GM19395 (cell line): ENCODE measurements around the gene IP6K1.
A peak's percentile ranks its signal among the peaks of the same experiment; 100 is the strongest.

Experiments used
- ATAC-seq: cut with Tn5 transposase; IDR thresholded peaks from one replicate; pipeline ENCODE4 v1.9.1; 2021; ENCODE audit warnings: mild to moderate bottlenecking, moderate library complexity; ENCODE audit not compliant: unreplicated experiment

IP6K1 gene

DNA sequence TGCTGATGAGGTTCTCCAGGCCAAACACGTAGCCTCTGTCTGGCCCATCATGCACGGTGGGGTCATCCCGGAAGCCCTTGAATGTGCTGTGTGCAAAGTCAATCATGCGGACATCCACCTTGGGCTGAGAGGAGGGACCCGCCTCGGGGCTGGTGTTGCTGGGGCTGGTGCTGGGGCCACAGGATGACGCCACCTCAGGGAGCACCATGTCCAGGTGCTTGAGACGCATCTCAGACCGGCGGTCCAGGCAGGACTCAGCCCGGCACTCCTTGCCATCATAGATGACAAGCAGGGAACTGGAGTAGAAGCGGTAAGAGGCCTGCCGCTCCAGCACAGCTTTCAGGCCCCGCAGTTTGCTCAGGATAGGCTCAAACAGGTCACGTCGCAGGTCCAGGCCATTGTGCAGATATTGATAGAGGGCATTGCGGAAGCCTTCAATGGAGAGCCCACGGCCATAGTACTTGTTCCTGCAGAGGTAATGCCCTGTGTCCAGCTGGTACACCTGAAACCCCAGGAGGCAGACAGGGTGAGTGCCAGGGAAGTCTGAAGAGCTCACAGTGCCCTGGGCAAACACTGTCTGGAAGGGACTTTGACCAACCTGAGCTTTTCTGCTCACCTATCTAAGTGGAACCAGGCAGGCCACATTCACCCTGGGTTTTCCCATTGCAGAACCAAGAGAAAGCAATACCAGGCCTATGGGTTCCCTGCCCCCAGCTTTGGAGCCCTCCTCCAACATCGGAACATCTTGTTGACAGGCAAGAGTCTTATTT lies 59.0 kb downstream of the IP6K1 start:
- ATAC-seq: no peak

DNA sequence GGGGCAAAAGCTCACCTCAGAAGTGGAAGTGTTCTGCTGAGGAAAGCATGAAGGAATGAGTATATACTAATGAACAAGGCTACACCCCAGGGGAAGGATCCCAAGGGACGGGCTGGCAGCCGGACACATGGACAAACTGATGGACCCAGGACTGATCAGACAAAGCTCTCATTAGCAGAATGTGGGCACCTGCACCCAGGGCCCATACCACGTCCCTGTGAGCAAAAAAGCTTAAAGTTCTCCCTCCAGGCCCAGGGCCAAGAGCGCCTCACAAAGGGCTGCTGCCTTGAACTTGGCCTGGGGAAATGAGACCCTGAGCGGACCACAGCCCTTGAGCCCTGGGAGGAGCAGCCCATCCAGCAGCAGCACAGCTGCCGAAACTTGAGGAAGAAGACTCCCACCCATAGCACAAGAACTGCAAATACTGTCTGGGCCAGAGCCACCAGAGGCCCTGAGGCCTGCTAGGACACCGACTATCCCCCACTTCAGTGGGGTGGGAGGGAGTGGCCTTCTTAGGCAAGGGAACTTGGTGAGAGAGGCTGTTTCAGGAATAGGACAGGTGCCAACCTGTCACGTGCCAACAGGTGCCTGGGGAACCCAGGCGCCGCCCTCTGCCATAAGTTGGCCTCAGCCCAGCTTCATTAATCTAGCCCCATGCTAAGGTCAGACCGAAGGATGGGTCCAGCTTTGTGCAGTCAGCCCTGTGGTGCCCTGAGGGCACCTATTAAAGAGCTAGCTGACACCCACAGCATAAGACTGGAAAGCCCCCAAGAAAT lies 60.2 kb downstream of the IP6K1 start:
- no peak for ATAC-seq

DNA sequence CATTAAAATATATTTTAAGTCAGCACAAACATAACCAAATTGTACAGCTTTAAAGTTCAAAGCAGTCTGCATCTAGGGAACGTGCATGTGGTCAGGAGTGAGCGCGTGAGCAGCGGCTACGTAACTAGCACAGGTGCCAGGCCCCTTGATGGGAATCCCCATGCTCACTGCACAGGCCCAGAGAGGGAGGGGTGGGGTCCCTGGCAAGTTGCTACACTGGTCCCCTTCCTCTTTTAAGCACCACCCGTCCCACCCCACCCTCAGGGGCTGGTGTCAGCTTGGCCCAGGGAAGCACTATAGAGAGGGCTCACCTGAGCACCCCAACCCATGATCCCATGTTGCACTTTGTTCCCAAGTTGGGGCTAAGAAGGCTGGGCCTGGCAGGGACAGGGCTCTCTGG lies 61.8 kb downstream of the IP6K1 start:
- ATAC-seq: no peak

DNA sequence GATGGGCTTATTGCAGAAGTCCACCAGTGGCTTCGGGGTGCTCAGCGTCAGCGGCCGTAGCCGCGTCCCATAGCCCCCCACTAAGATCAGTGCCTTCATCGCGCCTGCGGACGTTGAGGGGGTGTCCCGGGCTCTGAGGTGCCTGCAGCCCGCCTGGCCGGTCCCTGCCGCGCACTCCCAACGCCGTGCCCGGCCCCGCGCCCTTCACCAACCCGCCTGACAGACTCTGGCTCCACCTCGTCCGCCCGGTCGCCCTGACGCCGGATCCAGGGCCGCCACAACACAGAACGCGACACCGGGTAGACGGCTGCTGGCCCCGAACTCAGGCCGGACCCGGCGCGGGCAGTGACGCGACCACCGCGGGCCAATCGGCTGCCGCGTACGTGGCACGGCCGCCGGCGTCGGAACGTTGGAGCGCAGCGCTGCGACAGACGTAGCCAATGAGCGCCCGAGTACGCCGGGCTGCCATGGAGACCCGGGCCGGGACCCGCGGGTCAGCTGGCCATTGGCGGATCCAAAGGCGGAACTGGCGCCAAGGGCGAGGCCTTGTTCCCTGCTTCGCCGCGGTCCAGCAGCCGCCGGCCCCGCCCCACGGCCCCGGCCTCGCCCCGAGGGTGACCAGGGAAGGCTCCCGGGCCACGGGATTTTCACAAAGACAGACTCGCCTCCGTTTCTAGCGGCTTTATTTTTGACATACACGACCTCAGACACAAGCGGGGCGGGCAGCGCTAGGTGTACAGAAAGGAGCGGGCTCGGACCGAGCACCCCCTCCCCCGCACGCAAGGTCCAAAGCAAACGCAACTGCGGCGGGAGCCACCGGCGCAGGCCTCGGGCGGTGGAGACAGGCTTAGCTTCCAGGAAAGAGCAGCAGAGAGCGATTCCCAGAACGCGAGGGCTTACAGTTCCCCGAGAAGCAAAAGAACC lies 62.5 kb downstream of the IP6K1 start, which contains the start of gene GMPPB:
TSS of gene GMPPB (minus strand) at position 324 of the 924 bp plus-strand sequence. CDS start at position 99, 225 bp downstream.
- peak; percentile 69 for ATAC-seq

DNA sequence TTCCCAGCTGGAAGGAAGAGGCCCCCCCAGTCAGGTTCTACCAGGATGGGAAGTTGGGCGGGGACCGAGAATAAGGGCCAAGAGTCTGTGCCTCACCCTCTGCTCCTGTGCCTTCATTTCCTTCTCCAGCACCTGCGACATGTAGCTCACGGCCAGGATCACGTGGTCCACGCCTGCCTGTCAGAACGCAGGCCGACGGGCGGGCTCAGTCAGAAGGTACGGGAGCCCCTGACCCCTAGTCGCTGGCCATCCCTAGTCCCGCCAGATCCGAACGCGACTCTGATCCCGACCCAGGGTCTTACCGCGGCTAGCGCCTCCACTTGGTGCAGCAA lies 63.1 kb downstream of the IP6K1 start:
- no peak for ATAC-seq

DNA sequence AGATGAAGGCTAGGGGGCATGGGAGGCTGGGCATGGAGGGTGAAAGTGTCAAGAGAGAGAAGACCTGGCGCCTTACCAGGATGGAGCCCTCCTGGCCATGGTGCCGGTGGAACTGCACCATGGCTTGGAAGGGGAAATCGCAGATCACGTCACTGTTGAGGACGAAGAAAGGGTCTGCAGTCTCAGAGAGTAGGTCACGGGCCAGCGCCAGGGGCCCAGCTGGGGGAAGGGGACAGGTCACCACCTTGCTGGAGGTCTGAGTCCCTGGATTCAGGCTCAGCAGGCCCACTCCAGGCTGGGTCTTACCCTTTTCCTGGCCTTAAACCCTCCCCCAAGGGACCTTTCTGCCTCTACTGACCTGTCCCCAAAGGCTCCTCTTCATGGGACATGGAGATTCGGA lies 63.4 kb downstream of the IP6K1 start:
- ATAC-seq: no peak

DNA sequence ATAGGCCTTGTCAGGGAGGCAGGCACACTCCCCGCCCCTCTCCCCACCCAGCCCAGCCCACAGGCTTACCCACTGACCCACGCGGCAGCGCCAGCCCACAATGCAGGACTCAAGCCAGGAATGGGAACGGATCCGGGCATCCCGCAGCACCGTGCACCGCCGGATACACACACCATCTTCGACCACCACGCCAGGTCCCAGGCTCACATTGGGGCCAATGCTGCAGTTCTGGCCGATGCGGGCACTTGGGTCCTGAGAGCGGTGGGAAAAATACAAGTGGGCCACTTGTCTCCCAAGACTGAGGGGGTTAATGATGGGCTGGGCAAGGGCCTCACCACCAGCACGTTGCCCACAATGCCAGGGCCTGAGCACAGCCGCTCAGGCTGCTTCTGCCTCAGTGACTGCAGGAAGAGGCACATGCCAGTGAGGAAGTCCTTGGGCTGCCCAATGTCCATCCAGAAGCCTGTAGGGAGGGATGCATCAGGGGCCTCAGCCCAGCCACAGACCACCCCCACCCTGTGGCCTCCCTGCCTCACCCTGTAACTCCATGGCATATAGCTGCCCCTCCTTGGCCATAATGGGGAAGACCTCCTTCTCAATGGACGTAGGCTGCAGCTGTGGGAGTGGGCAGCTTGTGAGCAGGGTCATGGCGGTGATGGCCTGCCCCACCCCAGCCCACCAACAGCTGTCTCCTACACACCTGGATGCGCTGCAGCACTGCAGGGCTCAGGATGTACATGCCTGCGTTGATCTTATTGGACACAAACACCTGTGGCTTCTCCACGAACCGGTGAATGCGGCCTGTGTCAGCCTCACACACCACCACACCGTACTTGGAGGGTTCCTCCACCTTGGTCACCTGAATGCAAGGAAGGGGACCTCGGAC lies 64.2 kb downstream of the IP6K1 start:
- no peak for ATAC-seq

DNA sequence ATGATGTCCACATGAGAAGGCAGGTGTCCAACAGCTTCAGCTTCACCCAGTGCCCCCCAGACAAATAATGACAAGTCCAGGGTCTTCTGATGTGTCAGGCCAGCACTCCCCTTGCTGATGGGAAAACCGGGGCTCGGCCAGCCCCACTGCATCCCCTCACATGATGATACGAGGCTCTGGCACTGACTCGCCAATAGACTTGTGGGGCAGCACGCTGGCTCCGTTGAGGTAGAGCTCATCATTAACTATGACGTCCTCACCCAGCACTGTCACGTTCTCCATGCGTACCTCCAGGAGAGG lies 64.8 kb downstream of the IP6K1 start:
- ATAC-seq: no peak

DNA sequence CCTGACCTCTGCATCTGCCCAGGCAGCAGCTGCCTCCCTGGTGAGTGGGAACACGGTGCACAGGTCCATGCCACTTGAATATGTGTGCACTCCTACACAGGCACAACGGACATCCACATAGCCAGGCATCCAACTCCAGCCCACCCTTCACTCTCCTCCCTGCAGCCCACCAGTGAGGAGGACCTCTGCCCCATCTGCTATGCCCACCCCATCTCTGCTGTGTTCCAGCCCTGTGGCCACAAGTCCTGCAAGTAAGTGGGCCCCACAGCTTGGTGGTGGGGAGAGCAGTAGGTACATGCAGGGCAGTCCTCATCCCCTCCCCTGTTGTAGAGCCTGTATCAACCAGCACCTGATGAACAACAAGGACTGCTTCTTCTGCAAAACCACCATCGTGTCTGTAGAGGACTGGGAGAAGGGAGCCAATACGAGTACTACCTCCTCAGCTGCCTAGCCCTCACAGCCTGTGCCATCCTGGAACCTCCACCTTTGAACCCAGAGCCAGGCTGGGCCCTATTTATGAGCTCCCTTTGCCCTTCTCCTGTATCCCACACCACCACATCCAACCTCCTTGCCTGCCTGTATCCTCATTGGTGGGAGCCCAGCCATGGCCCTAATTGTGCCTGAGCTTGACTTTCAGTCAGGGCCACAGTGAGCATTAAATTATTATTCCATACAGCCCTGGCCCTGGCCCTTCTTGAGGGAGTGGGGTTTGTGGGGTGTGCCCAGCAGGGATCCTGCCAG lies 65.3 kb downstream of the IP6K1 start:
- ATAC-seq: no peak

DNA sequence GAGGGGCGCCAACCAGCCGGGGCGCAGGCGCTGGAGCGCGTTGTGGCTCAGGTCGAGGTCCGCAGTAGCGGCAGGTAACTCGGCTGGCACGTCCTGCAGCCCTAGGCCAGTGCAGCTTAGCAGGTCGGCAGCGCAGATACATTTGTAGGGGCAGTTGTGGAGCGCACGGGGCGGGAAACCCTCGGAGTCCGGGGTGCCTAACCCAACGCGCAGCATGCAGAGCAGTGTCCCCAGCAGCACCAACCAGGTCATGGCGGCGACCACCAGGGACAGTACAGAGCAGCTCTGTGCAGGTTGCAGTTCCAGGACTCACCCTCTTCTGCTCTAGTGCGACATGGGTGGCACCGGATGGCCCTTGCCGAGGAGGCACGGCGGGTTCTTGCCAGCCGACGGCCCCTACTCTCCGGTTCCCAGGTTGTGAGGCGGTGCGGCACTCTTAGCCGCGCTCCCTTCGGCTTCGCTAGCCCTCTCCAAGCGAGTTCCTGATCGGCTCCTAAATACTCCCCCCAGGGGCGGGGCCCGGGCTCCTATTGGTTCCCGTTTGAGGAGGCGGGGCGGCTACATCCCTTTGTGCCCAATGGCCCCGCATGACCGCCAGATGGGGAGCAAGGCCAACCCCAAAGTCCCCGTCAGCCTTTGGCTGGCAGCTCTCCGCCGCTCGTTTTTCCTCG lies 67.0 kb downstream of the IP6K1 start, which contains the start of gene AMIGO3:
TSS of gene AMIGO3 (minus strand) at position 471 of the 671 bp plus-strand sequence. CDS start at position 252, 219 bp downstream.
- peak; percentile 62 for ATAC-seq

DNA sequence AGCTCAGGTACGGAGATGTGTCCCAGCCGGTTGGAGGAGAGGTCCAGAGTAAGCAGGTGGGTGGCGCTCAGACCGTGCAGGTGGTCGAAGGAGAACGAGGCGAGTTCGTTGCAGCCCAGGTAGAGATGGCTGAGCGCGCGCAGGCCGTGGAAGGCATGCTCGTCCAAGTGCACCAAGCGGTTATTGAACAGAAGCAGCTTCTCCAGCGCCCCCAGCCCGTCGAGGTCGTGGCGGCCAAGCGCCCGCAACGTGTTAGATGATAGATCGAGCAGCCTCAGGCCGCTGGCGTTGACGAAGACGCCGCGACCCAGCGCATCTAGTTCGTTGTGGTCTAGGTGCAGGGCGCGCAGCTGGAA lies 67.5 kb downstream of the IP6K1 start:
- no peak for ATAC-seq

DNA sequence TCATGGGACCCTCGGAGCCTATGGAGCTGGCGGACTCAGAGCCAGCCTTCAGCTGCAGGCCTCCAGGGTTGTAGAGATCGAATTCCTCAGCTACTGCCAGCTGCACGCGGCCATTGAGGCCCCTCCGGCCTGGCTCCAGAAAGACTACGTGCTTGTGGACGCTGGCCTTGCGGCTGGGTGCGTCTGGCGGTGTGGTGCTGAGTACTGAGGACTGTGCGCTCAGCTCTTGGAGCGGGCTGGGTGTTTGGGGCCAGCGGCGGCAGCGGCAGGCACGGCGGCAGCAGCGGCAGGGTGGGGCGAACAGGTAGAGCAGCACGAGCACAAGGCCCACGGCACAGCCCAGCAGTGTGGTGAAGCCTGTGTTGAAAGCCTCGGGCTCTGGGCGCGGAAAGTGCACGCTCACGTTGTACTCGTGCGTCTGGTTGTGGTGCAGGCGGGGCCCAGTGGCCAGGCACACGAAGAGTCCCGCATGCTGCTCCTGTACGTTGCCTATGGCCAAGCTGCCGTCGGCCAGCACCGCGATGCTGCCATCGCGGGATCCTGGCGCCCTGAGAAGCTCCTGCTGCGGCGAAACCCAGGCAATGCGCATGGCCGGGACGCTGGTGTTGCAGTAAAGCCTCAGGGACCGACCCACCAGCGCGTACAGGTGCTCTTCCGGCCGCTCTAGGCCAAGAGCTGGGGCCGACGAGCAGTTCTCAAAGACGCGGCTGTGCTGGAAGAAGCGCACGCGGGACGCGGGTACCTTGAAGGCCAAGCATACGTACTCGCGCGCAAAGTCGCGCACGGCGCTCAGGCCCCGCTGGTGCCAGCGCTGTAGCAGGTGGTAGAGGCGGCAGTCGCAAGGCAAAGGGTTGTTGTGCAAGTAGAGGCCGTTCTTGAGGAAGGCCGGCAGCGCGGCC lies 68.1 kb downstream of the IP6K1 start:
- no peak for ATAC-seq

DNA sequence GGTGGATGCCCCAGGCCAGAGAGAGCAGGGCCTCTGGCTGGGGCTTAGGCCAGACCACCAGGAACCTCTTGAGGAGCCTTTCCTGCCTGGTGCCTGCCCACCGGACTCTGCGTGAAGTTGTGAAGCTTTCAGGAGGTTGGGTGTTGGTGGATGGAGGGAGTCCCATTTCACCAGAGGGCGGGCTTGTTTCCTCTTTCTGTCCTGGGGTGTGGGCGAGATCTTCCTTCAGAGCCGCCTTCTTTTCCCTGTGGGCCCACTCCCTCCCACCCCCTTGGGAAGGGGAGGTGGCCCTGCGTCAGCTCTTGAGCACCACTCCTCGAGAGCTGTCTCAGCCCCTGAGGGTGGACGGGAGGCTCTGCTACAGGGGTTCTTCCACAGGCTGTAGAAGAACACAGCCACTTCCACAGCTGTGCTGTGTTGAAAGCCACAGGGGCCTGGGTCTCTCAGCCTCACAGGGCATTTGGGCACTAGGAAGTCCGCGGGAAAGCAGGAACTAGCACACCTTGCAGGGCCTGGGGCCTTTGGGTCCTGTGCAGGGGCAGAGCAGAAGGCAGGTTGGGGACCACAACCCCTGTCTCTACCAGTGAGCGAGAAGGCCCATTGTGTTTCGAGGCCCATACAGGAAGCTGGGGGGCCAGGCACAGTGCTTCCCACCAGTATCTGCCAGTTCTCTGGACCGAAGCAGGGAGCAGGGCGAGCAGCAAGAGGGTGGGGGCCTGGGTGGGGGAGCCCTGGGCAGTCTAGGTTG lies 69.0 kb downstream of the IP6K1 start:
- ATAC-seq: no peak

DNA sequence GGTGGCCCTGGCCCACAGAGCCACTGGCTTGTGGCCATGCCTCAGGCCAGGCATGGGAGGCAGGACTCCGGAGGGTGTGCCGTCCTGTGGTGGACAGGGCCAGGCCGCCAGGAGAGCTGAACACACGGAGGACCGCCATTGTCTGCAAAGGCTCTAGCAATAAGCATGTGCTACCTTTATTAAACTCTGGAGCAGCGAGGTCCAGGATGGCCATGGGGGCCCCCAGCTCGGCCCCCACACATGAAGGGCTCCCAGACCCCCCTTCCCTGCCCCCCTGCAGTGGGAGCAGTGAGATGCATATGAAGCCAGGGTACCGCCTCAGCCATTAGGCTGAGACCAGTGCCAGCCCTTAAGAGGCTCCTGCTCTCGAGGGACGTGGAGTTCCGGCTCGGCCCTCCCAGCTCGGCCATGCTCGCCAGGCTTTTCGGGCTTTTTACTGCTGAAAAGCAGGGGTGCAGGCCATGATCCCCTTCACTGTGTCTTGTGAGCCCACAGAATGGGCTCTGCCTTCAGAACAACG lies 69.6 kb downstream of the IP6K1 start:
- no peak for ATAC-seq

DNA sequence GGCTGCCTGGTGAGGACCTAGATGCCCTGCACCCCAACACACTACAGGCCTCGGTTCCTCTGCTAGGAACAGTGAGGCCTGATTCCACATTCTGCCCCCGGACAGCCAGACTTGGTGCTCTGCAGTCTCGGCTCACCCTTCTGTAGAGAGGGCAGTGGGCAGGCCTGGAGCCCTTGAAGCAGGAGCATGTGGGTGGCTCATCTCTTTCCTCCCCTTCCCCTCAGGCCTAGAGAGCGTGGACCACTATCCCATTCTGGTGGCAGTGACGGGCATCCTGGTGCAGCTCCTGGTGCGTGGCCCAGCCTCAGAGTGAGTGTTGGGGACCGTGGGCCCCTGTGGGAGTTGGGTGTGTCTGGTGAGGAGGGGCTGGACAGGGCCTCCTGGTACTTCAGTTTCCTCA lies 70.2 kb downstream of the IP6K1 start:
- ATAC-seq: no peak

DNA sequence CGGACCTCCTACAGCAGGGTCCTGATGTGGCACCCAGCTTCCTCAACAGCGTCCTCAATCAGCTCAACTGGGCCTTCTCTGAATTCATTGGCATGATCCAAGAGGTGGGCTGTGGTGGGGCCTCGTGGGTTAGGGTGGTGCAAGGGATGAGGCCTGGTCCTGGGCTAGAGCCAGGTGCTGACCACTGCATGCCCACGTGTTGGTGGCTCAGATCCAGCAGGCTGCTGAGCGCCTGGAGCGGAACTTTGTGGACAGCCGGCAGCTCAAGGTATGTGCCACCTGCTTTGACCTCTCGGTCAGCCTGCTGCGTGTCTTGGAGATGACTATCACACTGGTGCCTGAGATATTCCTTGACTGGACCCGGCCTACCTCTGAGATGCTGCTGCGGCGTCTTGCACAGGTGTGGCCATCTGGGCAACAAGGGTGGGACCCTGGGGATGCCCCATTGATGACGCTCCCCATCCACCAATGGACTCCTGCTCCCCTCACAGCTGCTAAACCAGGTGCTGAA lies 70.7 kb downstream of the IP6K1 start:
- no peak for ATAC-seq
